GM21360 (cell line): Measurements from ENCODE around the gene KRI1.
"Not testable (repeated sequence)": the region's sequence is repeated elsewhere in the genome, so short reads cannot be mapped to it uniquely, and the experiment has no call there.

Experiments
- ATAC-seq: cut with Tn5 transposase; IDR thresholded peaks from one replicate; pipeline ENCODE4 v1.9.1; 2021; ENCODE audit warnings: mild to moderate bottlenecking, moderate library complexity; ENCODE audit not compliant: unreplicated experiment

The KRI1 gene

DNA sequence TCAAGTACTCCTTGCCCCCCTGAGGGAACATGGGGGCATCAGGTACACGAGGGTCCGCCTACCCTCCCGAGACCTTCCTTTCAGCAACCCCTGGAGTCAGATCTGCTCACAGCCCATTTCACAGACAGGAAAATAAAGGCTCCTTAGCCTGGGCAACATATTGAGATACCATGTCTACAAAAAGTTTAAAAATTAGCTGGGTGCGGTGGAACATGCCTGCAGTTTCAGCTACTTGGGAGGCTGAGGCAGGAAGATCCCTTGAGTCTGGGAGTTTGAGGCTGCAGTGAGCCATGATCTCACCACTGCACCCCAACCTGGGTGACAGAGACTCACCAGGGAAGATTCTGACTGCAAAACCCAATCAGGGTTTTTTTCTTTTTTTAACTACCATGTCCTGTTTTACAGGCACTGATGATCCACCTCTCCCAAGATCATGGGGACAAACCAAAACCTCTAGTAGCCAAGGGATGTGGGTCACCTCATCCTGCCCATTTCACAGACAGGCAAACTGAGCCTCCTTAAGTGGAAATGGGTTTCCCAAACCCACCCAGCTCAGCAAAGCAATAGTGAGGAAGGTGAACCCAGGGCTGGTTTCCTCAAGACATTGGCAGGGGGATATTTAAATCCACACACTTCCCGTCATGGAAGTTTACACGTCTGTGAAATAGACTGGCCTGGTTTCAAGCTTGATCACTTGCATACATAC lies 9.4 kb upstream of the KRI1 start:
- no peak for ATAC-seq

DNA sequence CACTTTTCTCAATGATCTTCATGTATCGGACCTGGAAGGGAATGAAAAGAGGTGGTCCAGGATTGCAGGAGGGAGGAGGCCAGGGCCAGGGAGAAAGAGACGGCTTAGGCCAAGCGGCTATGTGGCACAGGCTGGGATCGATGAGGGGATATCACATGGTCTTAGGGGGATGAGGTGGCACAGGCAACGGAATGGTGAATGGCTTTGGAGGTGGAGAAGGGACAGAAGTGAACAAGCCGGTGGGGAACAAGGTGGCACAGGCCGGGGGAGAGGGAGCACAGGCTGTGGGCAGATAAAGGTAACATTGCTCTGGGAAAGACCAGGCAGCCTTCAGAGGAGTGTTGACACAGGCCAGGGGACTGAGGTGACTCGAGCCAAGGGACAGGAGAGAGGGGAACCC lies 8.7 kb upstream of the KRI1 start:
- ATAC-seq = no peak

DNA sequence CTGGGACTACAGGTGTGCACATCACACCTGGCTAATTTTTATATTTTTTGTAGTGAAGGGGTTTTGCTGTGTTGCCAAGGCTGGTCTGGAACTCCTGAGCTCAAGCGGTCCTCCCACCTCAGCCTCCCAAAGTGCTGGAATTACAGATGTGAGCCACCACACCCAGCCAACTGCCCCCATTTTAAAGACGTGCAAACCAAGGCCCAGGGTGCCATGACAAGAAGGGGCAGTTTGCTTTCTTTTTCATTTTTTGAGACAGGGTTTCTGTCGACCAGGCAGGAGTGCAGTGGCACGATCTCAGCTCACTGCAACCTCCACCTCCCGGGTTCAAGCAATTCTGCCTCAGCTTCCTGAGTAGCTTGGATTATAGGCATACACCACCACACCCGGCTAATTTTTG lies 8.0 kb upstream of the KRI1 start:
- ATAC-seq = not testable (repeated sequence)

DNA sequence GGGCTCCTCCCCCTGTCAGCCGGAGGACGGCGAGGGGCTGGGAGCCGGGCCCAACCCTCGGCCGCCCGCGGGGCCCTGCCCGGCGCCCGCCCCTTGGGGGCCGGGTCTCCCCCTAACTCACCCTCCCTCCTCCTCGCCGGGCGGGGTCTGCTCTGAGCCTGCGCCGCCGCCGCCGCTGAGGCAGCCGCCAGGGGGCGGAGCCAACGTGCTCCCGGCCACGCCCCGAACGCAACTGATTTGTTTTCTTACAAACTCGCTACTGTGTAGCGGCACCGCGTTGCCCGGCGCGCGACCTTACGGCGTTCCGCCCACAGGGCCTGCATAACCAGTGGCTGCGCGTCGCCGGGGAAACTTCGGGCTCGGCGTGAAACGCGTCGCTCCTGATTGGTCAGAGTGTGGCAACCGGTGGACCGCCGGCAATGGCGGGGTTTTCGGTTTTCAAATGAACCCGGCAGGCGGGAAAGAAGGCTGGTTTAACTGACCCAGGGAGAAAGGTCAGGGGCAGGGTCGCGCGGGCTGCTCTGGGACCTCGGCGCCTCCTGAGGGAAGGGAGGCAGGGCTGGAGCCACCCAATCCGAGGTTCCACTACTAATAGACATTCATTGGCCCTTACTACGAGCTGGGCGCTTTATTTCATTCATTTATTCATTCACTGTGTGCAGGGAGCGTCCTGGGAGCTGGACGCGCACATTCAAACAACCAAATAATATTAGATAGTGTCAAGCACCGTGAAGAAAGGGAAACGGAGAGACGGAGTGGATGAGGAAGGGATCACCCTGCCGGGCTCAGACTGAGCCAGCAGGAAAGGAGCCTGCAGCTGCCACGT lies 3.2 kb upstream of the KRI1 start, which contains the start of gene CDKN2D:
Gene CDKN2D, minus strand, starts transcription at position 154 of the 826 bp plus-strand sequence. CDS start 326 bp downstream, outside the sequence.
- peak; percentile 54 for ATAC-seq

DNA sequence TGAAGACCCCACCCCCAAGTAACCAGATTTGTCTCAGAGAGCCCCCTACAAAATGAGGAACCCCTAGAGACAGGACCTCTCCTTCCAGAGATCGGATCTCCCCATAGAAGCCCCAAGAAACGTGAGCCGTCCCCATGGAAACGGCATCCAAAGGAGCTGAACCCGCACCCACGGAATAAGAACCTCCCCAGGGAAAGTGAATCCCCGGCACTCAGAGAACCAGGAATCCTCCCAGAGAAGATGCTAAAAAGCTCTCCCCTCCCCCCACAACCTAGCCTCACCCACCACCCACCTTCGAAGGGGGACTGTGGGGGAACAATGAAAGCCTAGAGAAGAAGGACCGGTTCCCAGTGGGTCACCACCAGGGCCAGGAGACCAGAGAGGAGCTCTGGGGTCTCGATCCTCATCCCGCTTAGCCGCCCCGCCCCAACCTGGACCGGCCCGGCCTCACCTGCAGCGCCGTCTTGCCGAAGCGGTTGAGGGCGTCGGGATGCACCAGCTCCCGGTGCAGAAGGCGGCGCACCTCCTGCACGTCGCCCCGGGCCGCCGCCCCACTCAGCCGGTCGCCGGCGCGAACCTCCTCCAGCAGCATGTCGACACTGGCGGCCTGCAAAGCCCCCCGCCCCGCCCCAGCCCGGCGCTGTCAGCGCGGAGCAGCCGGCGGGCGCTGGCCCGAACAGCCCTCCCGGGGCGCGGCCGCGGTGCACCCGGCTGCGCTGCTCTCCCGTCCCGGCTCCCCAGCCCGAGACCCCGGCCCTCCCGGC lies 2.4 kb upstream of the KRI1 start:
- ATAC-seq = peak; percentile 0

DNA sequence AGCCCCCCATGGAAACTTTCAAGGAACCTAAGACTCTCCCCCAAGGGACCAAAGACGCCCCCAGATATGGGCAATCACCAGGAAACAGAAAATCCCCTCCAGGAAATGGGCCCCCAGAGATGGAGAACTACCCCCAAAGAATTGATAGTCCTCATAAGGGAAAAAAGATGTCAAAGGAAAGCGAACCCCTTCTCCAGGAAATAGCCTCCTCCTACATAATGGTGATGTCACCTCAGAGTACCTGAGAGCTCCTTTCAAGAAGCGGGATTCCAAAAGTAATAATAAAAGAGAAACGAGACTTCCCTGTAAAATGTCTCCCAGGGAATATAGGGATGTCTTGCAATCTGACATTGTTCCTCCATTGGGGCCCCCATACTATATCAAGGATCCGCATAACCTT lies 1.8 kb upstream of the KRI1 start:
- ATAC-seq = no peak

DNA sequence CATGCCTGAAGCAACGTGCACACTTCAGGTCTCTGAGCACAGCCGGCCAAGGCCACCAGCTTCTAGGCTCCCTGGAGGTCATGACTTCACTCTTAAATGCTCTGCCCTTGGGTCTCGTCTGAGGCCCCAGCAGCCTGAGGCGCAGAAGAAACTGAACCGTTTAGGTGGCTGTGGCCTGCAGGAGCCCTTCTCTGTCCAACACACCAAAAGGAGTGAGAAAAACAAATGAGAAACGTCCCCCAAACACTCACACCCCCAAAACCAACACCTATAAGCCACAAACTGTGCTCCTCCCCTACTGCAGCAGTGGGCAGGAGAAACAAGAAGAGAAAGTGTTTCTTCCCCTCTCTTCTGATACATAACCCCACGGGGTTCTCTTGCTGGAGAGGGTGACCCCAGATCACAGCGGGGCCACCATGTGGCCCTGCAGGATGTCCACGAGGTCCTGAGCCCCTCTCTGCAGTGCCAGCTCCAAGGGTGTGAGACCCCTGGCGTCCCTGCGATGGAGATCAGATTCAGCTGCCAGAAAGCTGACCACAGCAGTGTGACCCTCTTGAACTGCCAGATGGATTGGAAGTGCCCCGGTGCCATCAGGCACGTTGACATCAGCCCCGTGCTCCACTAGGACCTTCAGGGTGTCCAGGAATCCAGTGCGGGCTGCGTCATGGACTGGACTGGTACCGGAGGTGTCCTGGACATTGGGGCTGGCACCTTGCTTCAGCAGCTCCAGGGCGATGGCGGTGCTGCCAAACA lies 1.0 kb upstream of the KRI1 start:
- ATAC-seq = no peak

DNA sequence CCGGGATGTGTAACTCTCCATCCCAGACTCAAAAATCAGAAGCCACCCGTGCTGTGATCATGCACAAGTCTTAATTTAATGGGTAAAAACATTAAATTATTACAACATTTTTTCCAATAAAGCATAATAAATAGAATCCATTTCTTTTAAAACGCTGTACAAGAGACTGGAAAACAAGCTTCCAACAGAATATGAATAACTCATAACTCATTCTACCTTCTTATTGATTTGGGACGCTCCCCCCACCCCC lies 523 bp upstream of the KRI1 start:
- no peak for ATAC-seq

DNA sequence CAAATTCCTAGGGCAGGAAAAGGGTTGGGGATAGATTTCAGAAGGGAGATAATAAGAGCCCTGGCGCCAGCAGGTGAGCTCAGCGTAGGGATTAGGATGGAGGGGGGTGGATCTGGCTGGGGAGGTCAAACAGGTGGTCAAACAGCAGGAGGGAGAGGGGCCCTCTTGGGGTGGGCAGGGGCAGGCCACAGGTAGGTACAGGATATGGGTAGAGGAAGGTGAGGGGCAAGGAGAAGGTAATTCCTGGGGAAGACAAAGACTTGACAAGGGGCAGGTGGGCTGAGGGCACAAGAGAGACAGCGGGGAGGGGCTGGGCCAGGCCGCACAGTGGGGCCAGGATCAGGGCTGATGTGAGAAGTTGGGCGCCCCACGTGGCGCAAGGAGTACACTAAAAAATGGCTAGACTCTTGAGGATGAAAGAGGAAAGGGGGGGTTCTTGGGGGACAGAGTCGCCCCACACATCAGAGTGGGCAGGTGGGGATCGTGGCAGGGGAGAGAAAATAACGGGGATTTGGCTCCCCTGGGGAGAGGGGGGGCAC lies 713 bp downstream of the KRI1 start:
- no peak for ATAC-seq

DNA sequence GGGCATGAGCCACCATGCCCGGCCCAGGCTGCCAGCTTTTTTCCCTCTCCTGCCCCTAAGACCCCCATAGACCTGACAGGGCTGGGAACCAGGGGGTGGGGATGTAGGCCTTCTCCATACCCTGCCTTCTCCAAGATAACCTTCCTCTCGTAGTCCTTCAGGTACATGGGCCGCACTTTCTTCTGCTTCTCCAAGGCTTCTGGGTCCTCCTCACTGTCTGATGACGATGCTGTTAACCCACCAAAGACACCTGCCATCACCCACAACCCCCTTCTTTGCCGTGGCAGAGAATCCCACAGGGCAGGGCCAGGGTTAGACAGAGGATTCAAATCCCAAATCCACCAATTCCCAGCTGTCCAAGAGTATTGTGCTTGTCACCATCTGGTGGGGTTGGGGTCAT lies 3.2 kb downstream of the KRI1 start:
- no peak for ATAC-seq

DNA sequence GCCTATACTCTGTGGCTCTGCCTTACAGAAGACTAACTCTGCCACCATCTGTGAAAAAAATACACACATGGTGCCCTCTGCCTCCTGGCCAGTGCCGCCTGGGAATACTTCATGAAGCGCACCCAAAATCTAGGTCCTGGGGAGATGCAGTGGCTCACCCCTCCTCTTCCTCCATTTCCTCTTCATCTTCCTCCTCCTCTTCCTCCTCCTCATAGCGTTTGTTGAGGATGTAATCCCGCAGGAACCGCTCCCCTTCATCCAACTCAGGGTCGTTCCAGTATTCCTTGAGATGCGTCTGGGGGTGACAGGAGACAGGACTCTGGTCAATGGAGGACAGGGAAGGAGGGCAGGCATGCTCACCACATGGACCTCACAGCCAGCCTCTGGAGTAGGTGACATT lies 5.7 kb downstream of the KRI1 start:
- no peak for ATAC-seq

DNA sequence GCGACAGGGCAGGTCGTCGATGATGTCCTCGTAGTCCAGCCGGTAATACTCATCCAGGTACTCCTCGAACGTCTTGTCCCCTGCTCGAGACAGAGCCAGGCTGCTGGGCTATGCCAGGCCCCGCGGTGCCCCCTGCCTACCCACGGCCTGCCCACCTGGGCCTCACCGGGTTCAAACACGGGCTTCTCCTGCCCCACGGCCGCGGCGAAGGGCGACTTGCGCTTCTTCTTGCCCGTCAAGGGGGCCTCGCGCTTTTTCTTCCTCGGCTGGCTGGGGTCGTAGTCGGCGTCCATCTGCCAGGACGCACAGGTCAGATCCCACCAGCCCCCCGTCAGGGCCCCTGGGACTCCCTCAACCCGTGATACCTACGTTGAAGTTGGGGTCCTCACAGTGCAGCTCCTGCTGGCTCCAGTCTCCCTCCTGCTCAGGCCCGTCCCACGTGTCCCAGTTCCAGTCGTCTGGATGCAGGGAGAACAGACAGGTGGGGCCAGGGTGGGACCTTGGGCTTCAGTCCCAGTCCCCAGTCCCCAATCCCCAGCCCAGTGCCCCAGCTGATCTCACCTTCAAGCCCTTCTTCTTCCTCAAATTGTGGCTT lies 8.1 kb downstream of the KRI1 start:
- ATAC-seq = no peak

DNA sequence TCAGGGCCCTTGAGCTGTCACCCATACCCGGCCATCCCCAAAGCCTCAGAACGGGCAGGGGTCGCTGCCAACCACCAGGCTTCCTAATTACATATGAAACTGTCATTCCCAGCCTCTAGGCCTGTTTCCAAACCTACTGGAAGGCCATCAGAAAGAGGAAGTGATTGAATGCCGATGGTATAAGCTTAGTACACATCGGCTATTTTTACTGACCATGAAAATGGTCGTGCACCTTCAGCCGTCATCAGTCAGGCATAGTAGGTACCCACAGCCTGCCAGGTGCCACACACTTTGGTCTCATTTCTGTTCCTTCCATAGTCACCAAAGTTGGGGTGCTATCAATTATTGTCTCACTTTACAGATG lies 10.2 kb downstream of the KRI1 start:
- no peak for ATAC-seq

DNA sequence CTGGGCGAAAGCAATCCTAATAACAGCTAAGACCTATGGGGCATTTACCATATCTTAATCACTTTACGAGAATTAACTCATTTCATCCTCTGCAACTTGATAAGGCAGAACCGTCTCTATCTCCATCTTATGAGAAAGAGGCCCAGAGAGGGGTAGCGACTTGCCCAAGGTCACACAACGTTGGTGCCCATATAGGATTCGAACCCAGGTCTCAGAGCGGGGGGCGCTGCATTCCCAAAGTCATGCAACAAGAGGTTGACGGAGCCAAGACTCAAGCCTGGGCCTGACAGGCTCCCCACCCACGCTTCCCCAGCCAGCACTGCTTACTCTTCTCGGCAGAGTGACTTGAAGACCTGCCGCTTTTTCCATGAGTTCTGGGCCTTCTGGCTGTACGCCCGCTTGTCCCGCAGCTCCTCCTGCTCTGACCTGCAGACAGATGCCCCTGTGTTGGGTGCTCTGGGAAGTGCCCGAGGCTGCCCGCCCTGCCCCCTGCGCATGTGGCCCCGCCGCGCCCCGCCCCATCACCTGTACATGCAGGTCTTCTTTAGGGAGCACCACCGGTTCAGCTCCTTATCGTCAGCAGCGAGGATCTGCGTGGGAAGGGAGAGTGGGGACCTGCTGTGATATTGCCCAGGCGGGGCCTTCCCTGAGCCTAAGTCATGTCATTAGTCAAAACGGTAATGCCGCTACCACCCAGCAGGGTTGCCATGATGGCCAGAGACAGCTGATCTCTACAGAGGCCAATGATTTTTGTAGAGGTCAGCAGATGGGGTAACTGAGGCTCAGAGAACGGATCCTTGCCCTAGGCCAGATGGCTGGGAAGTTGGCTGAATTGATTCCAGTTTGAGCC lies 10.8 kb downstream of the KRI1 start:
- no peak for ATAC-seq

DNA sequence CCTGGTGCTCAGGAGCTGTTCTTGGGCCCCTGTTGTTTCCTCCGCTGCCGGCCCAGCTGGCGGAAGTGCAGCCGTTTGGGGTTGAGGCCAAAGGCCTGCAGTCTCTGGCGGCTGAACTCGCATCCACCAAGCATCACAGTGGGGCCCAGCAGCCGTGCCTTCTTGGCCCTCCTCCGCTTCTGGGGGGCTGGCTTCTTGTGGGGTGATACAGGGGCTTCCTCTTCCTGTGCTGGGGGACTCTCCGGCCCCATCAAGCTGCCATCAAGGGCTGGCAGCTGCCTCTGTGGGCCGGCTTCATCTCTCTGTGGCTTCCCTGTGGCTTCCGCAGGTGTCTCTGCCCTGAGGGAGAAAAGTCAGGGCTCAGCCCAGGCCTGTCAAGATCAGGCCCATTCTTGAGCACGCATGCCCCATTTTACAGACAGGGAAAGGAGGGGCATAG lies 11.8 kb downstream of the KRI1 start:
- ATAC-seq = no peak

DNA sequence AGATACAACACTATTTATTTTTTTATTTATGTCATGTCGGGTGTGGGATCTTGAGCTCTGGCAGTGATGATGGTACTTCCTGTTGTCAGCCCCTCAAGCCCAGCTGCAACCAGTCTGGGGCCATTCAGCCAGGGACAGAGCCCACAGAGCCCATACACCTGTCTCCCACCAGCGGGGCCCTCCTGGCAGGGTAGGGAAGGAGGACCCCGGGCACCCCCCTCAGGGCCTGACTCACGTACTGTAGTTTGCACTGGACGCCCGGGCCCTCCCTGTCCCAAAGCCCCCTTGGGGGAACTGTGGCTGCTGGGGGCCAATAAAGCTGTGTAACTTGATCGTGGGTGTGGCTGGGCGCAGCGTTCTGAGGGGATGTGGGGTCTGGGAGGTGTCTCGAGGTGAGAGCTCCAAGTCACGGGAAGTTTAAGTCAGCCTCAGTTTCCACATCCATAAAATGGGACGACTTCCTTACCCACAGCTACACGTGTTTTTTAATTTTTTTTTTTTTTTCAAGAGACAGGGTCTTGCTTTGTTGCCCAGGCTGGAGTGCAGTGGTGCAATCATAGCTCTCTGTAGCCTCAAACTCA lies 12.6 kb downstream of the KRI1 start:
- ATAC-seq = no peak

DNA sequence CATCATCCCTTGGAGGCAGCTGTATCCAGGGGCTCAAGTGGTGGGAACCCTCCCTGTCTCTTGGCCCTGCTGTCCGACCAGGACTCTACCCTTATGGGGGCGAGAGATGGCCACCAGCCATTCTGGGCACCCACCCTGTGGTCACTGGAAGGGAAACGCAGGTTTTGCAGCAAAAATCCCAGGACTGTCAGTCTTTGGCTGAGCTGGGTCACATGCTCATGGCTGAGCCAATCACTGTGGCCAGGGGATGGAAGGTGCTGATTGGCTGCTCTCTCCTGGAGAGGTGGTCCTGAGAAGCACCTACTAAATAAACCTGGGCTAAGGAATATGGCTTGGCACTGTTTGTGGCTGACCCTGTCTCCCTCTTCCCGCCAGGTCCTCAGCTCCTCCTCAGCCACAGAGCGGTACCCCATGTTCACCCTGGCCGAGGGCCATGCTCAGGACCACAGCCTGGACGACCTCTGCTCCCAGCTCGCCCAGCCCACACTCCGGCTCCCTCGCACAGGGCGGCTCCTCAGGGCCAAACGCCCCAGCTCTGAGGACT lies 13.2 kb downstream of the KRI1 start:
- ATAC-seq = no peak

DNA sequence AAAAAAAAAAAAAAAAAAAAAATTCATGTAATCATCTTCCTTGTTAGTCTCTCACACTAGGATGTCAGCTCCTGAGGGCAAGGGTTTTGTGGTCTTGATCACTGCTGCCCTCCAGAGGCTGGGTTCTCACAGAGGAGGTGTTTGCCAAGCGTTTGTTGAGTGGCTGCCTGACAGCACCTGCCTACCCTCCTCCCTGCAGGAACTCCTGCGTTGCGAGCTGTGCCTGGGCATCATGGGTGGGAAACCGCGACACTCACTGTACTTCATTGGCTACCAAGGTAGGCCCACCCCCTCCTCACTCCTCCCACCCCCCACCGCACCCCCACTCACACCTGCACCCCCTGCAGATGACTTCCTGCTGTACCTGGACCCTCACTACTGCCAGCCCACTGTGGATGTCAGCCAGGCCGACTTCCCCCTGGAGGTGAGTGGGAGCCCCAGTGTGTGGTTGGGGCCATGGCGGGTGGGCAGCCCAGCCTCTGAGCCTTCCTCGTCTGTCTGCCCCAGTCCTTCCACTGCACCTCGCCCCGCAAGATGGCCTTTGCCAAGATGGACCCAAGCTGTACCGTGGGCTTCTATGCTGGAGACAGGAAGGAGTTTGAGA lies 14.0 kb downstream of the KRI1 start:
- no peak for ATAC-seq

DNA sequence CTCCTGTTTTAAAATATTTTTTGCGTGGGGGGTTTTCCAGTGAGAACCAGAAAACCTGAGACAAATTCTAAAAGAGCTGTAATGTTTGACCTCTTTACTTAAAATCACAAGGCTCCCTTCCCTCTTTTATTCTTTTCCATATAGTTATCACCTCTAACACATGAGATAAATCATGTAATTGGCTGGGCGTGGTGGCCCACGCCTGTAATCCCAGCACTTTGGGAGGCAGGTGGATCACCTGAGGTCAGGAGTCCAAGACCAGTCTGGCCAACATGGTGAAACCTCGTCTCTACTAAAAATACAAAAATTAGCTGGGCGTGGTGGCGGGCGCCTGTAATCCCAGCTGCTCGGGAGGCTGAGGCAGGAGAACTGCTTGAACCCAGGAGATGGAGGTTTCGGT lies 14.8 kb downstream of the KRI1 start:
- ATAC-seq = not testable (repeated sequence)
